AML-193 (cell line): ENCODE data around the gene DOC2B.
"Not testable (repeated sequence)": the region's sequence is repeated elsewhere in the genome, so short reads cannot be mapped to it uniquely, and the experiment has no call there.

ENCODE experiments used
- DNase-seq, 2 experiments: peaks; one replicate each; lab custom pipeline; 2025; lab: John Stamatoyannopoulos, UW

Gene DOC2B

DNA sequence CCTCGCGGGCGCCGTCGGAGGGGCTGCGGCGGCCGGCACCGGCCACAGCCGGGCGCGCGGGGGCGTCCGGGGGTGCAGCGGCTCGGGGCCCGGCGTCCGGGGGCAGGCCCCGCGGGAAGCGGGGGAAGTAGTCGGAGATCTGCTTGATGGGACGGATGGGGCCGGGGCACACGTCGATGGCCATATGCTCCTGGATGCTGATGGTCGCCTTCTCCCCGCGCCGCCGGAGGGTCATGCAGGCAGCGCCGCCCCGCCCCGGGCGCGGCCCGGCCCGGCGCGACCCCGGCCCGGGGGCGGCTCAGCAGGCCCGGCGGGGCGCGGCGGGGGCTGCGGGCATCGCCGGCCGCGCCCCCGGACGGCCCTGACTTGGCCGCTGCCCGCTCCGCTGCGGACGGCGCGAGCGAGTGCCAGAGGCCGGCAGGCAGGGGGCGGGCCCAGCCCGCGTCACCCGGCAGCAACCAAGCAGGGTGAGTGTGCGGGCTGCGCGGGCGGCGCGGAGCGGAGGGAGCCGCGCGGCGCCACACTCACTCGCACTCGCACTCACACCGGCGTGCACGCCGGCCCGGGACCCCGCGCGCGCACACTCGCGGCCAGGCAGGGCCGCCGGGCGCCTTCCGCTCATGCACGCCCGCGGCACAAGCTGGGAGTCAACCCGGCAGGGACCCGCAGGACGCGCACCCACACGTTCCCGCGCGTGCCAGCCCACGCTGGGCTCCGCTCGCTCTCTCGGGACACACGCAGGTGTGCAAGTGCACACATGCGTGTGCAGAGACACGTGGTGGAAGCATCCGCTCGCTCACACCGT, at the start of gene DOC2B:
Gene DOC2B (minus strand): TSS at position 406 of the 805 bp plus-strand sequence. CDS start 171 bp downstream, at position 235.
- no peak for DNase-seq

DNA sequence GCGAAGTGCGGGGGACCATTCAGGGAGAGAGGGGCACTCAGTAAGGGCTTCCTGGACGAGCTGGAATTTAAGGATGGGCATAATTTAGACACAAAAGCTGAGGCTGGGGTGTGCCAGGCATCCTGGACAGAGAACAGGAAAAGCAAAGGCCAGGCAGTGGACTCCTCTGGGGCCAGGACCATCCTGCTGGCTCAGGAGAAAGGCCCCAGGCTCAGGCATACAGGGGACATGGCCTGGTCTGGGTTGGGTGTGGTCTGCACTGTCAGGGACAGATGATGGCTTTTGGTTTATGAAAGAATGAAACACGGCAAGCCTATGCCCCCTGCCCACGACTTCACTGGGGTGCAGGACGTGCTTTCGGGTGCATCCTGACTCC, 48.9 kb upstream of the DOC2B start:
- no peak for DNase-seq

DNA sequence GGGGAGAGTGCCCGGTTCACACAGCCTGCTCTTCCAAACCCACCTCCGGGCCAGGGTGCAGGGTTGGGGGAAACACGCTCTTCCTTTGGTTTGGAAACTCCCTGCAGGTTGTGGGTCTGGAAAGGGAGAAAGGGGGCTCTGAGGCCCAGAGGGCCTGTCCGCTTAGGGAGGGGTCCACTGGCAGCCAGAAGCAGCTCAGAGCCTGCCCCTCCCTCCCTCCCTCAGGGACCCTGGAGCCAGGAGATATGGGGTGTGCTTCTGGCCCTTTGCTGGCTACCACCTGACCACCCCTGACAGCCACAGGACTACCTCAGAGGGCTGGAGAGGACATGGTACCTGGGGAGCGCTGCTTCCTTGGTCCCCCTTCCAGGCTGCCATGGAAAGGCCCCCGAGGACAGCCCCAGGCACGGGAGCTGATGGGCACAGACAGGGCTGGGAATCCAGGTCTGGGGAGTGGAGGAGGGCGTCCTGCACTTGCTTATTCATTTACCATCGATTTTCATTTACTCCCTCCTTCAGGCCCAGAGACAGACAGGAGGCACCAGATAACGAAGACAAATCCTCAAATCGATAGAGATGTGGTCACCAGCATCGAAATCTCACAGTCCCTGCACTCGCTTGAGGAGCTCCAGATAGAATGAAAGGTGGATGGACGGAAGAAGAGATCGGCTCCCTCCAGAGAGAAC, 48.4 kb upstream of the DOC2B start:
- no peak for DNase-seq

DNA sequence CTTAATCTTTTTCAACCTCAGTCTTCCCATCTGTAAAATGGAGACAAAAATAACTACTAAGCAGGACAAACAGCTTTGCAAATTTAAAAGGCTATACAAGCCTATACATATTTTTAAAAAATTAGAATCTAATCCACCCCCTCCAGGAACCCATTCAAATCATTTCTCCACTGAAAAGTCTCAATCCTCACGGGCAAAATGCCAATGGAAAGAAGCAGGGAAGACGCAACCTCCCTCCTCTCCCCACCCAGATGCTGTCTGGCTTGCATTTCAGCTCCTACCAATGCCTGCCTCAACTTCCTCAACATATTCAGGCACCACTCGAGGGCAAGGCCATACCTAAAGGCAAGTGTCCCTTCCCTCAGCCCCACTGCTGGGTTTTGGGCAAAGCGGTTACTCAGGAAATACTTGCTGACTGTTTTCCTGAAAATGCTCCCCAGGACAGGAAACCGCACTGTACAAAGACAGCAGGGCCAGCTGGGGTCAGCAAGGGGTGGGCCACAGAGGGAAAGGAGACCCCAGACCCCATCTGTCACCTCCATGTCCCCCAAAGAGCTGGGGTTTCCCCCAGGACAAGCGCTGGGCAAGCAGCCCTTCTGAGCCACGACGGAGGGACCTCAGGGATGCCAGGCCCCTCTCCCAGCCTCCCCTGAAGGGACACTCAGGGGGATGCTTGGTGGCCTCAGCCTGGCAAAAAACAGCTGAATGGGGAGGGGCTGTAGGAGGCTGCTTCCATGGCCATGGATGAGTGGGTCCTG, 47.7 kb upstream of the DOC2B start:
- no peak for DNase-seq

DNA sequence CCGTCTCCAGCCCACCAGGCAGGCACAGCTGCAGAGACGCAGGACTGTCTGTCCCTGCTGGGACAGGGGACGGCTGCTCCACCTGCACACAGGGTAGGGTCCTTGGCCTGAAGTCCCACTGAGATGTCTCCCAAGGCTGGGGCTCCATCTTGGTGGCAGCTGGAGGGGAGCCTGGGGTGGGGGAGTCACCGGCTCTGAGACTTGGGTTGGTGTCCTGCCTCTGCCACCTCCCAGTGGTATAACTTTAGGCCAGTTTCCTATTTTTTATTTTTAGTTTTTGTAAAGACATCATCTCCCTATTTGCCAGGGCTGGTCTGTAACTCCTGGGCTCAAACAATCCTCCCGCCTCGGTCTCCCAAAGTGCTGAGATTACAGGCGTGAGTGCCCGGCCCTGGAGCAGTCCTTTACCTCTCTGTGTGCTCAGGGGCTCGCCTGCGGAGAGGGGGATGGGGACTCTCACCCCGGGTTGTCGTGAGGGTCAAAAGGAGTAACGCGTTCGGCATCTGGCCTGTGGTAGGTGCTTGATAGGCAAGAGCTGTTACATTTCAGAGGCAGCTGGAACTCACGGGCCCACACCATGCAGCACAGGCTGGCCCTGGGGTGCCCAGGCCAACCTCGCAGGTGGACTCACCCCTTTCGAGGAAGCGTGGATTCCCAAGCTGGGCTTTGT, 46.6 kb upstream of the DOC2B start:
- DNase-seq = no peak

DNA sequence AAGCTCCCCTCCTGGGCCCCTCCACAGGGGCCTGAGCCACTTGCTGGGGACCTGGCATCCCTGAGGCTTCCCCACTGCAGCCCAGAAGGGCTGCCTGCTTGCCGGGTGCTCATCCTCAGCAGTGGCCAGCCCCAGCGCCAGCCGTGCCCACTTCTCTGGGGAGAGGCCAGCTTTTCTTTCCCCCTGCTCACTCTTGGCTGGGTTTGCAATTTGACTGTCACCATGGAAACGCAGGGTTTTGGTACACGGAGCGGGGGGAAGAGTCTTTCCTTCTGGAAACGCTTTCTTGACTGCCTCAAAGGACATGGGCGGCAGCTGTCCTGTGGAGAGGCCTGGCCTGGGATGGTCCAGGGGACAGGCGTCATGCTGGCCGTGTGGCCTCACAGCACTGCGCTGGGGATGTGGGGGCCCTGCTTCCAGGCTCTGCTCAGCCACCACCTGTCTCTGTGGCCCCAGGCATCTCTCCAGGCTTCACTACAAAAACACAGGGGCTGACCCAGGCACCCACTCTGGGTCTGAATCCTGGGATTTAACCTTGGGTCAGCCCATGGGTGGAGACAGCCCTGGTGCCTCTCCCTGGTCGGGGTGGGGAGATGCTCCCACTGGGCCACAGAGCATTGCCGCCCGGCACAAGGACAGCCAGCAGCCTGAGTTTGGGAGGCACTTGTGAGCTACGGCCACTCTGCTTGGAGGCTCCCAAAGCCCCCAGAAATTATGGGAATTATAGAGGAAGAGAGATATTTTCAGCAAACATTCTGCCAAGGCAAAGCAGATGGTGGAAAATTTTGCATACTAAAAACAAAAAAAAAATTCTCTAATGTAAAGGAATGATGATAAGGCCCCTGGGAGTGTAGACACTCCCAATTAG, 45.9 kb upstream of the DOC2B start:
- DNase-seq = no peak

DNA sequence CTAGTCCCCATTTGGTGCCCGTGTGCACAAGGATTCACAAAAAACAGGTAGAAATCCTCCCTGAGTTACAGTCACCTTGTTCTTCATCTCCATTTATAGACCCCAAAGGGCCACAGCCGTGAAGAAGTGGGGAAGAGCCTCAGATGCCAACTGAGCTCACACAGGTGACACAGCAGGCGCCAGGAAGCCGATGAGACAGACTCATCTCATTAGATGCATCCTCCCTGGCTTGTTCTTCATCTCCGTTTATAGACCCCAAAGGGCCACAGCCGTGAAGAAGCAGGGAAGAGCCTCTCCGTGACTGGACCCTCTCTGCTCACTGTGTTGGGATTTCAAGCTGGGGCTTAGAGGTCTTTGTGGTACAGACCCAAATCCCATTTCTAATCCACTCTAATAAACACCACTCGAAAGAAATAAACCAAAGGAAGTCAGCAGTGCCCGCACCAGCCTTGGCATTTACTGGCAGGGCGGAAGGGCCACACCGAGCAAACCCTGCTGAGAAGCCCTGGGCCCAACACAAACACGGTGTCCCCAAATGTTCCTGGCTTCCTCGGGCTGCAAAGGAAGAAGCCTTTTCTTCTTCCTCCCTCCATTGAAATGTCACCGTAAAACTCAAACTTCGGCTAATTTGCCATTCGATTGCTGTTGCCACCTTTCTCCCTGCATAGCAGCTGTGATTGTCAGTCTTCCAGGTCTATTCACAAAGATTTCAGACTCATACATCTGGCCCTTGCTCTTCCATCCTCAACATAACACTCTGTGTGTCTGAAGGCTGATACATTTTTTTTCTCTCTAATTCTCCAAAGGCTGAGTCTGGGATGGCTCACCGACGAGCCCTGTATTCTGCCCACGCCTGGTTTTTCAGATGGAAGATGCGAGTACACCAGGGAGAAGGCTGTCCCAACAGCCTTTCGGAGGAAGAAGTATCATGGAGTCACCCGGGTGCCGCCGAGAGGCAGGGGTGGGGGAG, 44.9 kb upstream of the DOC2B start:
- no peak for DNase-seq

DNA sequence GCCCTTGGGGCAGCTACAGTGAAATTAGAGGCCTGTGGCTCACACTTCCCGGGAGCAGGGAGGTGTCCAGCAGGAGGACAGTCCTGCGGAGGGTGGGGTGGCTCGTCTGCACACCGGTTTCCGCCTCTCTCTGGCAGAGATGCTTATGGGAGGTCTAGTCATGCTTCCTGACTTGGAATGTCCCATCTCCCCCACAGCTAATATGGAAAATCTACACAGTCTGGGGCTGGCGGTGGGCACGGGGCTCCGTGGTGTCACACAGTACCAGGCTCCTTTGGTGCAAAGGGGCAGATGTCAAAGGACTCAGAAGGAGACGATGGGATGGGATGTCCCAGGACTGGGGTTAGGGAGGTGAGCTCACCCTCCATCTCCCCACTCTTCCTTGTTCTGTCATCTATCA, 44.1 kb upstream of the DOC2B start:
- DNase-seq = no peak

DNA sequence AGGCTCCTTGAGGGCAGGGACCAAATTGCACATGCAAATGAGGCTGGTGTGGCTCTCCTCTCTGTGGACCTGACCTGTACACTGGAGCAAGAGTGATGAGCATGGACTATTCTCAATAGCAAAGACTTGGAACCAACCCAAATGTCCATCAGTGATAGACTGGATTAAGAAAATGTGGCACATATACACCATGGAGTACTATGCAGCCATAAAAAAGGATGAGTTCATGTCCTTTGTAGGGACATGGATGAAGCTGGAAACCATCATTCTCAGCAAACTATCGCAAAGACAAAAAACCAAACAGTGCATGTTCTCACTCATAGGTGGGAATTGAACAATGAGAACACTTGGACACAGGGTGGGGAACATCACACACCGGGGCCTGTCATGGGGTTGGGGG, 43.1 kb upstream of the DOC2B start:
- DNase-seq = not testable (repeated sequence)

DNA sequence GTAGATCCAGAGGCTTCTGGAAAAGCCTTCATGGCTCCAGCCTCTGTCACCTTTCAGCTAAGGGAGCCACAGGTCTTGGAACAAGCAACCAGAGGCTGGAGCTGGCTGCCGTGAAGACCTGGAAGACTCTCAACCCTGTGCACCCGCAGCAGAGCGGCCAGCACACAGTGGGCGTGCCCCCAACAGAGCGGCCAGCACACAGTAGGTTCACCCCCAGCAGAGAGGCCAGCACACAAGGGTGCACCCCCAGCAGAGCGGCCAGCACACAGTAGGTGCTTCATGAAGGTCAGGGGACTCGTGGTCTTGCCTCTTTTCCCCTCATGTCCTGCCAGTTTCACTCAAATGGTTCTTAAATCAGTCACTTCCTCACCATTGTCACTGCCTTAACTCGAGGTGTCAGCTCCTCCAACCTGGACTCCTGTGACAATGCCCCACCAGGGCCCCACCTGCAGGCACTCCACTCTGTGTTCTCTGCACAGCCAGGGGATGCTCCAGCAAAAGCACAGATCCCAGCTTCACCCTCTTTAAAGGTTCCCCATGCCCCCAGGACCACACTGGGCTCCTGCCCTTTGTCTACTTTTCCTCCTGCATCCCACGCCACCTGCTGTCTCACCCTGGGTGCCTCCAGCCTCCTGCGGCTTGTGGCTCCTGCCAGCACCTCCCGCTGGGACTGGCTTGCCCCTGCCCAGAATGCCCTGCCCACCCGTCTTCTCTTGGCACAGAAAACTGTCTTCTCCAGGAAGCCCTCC, 42.4 kb upstream of the DOC2B start:
- DNase-seq = no peak

DNA sequence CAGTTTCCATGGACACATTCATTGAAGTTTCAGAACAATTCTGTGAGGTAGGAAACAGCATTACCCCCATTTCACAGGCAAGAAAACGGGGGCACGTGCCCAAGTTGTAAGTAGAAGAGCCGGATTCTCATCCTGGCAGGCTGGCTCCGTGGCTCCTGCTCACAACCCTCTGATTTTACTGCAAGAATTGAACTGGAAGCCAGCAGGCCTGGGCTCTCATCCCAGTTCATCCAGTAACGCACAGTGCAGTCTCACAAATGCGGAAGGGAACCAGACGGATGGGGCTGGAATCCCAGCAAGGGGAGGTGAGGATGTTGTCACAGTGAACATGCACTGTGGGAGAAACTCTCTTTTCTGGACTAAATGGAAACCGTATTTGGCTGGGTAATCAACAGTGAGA, 40.7 kb upstream of the DOC2B start:
- no peak for DNase-seq

DNA sequence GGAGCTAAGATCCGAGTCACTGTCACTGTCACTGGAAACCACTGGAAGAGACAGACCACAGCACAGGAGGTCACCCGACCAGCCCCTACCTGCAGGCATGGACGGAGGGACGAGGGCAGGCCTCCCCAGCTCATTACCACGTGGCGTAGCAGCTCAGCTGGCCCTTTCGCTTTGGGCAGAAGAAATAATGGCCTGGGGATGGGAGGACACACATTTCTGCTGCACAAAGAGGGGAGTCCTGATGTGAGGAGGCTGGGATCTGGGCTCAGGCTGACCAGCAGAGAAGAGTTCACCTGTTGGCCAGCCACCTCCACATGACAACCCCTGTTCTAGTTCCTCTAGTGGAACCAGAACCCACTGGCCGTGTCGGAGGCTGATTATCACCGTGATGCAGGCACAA, 38.2 kb upstream of the DOC2B start:
- no peak for DNase-seq

DNA sequence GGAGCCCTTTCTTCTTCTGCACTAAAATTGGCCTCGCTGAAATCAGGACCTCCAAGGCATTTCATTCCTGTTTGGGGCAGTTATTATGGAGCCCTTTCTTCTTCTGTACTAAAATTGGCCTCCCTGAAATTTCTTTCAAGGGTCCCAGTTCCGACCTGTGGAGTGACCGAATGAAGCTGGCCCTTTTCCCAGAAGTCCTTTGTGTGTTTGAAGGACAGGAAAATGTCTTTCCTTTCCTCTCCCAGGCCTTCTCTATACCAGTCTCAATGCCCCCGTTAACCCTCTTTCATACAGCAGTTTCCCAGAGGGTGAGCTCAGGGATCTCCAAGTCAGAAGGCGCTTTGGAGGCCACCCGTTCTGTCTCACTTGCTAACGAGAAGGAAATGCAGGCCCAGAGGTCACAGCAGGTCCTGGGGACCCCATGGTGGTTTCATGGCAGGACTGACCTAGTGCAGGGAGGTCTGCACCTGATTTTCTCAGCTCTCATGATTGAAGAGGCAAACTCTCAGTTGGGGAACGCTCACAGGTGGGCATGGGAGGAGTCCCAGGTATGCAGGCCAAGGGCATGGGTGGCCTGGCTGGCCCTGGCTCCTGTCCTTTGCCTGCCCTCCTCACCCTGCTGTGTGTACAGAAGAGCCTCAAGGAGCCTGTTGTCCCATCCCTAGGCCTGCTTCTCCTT, 37.1 kb upstream of the DOC2B start:
- no peak for DNase-seq

DNA sequence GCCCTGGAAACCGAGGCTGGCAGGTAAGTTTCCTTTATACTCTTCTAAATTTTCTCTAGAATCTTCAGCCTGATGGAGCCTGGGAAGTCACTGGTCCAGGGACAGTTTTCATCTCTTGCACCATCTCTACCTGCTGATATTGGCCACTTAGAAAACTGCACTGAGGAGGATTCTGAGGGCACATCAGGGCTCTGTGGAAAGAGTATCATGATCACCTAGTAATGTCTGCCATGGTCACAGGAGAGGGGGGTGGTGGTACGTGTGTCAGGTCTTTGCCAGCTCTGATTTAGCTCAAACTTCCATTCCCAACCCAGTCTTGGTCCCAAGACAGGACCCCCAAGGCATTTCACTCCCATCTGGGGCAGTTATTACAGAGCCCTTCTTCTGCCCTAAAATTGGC, 35.2 kb upstream of the DOC2B start:
- no peak for DNase-seq

DNA sequence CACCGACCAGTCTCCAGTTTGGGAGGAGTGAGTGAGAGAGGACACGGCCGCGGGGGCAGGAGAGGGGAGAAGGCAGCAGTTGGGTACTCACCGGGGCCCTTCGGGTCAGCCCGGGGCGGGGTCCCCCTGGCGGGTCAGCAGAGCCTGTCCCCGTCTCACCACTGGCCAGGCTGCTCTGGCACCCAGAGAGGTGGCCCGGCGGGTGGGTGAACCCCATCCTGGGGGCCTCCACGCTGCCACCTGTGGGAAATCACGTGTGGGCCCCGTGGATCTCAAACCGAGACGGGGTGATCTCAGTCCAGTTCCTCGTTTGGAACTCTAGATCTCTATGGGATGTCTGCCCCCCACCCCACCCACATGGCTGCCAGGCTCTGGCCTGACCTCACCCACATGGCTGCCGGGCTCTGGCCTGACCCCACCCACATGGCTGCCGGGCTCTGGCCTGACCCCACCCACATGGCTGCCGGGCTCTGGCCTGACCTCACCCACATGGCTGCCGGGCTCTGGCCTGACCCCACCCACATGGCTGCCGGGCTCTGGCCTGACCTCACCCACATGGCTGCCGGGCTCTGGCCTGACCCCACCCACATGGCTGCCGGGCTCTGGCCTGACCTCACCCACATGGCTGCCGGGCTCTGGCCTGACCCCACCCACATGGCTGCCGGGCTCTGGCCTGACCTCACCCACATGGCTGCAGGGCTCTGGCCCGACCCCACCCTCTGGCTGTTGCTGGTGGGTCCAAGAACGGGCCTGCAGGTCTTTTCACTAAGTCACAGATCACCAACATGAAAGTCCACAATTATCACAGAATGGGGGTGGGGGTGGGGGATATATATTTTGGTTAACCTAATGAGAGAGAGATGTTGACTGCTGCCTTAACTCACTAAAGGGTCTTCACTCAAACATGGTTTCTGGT, 34.4 kb upstream of the DOC2B start:
- DNase-seq = not testable (repeated sequence)

DNA sequence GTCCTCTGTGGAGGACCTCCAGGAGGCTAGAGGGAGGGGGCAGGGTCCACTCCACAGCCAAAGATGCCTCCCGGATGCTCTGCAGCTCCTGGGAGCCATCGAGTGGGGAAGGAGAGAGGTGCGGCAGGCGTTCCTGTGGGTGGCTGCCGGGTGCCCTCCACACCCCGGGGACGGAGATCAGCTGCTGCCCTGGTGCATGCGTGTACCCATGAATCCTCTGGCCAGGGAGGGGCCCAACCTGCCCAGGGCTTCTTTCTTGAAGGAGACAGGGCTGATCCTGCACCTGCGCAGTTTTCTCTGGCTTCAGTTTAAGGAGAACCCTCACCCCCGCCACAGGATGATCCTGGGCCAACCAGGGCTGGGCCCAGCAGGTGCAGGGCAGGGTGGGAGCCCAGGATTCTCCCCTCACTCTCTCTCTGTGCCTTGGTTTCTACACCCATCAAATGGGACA, 33.5 kb upstream of the DOC2B start:
- no peak for DNase-seq

DNA sequence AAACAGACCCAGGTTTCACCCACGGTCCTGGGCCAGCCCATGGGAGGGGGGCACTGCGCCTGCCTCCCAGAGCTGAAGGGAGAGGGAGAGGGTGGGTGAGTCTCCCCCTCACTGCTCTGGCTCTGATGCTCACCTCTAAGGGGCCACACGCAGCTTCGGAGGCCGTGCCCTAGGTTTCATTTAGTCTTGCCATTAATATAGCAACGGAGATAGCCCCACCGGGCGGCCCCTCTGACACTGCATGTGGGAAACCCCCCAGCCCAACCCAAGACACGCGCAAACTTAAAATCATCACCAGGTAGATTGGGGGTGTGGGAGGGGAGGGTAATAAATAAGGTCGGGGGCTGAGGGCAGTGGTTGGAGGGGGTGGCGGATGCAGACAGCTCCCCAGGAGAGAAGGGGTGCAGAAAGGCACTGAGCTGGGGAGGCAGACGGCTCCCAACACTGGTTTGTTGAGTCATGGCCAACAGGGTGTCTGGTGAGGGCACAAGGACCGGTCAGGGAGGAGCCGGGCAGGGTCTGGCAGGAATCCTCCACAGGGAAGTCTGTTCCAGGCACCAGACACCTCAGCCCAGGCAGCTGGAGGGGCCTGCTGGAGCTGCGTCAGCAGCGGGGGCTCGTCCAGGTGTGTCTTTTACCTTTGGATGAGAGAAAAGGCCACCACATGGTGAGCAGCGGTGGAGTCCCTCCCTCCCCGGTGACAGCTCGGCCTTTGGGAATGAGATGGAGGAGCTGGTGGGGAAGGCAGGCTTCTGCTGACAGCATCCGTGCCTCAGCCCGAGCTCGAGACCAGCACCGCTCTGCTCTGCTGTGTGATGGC, 32.0 kb upstream of the DOC2B start:
- no peak for DNase-seq
